Duodenal mucosa (tissue), 2 donors: Measurements from ENCODE around the gene NTHL1.
A peak's percentile ranks its signal among the peaks of the same experiment; 100 is the strongest.

Experiments
- H3K27ac ChIP-seq: one replicate; pipeline ENCODE4 v1.7.0; 2013; ENCODE audit warnings: low read depth, low read length
- H3K27me3 ChIP-seq, 2 donors: one replicate each; pipeline ENCODE4 v1.7.0; 2013; ENCODE audit warnings: low read length in 2 of 2, control low read depth in 1 of 2; ENCODE audit not compliant: insufficient read depth in 2 of 2, control insufficient read depth in 1 of 2
- H3K36me3 ChIP-seq, 2 donors: one replicate each; pipeline ENCODE4 v1.7.0; 2013; ENCODE audit warnings: low read length in 2 of 2, control low read depth in 1 of 2; ENCODE audit not compliant: insufficient read depth in 2 of 2, control insufficient read depth in 1 of 2
- H3K4me1 ChIP-seq, 2 donors: one replicate each; pipeline ENCODE4 v1.7.0; 2013; ENCODE audit warnings: low read length in 2 of 2, control low read depth in 1 of 2; ENCODE audit not compliant: insufficient read depth in 2 of 2, control insufficient read depth in 1 of 2
- H3K4me3 ChIP-seq, 2 donors: one replicate each; pipeline ENCODE4 v1.7.0; 2013; ENCODE audit warnings: low read length in 2 of 2, low read depth in 1 of 2
- H3K9ac ChIP-seq, 2 donors: one replicate each; pipeline ENCODE4 v1.7.0; 2013; ENCODE audit warnings: low read length in 2 of 2, low read depth in 1 of 2
- H3K9me3 ChIP-seq, 2 donors: one replicate each; pipeline ENCODE4 v1.7.0; 2013; ENCODE audit warnings: low read length in 2 of 2, control low read depth in 1 of 2; ENCODE audit not compliant: control insufficient read depth in 1 of 2

The NTHL1 gene

GRCh38 chr16:2083876-2084780, 36.5 kb upstream of the NTHL1 start:
- Histone ChIP-seq H3K4me1 (peaks cover 0 to 15% of the 10 kb centered on the region in 2 donors), H3K9me3 (no peaks in the 10 kb centered on the region)

GRCh38 chr16:2083409-2083808, 35.8 kb upstream of the NTHL1 start:
- H3K27ac ChIP-seq = no peak overlapping the region

More at GRCh38 chr16:2083876-2084780, 36.5 kb upstream of the NTHL1 start:
- Histone ChIP-seq H3K4me3 (no peak overlapping the region), H3K36me3 (peaks cover 29 to 85% of the 10 kb centered on the region in 2 donors), H3K9ac (no peak overlapping the region), H3K27me3 (no peaks in the 10 kb centered on the region), H3K27ac (no peak overlapping the region)

GRCh38 chr16:2082983-2083364, 35.3 kb upstream of the NTHL1 start:
- no peak overlapping the region for H3K4me3 ChIP-seq
- H3K4me1 ChIP-seq = peaks cover 0 to 15% of the 10 kb centered on the region in 2 donors
- H3K27ac ChIP-seq = no peak overlapping the region
- no peaks in the 10 kb centered on the region for H3K27me3 ChIP-seq
- H3K9me3 ChIP-seq = no peaks in the 10 kb centered on the region
- H3K36me3 ChIP-seq = peaks cover 24 to 83% of the 10 kb centered on the region in 2 donors
- no peak overlapping the region for H3K9ac ChIP-seq

More at GRCh38 chr16:2083409-2083808, 35.8 kb upstream of the NTHL1 start:
- Histone ChIP-seq H3K27me3 (no peaks in the 10 kb centered on the region), H3K36me3 (peaks cover 29 to 86% of the 10 kb centered on the region in 2 donors), H3K9me3 (no peaks in the 10 kb centered on the region), H3K4me1 (peaks cover 0 to 15% of the 10 kb centered on the region in 2 donors), H3K4me3 (no peak overlapping the region), H3K9ac (no peak overlapping the region)

DNA sequence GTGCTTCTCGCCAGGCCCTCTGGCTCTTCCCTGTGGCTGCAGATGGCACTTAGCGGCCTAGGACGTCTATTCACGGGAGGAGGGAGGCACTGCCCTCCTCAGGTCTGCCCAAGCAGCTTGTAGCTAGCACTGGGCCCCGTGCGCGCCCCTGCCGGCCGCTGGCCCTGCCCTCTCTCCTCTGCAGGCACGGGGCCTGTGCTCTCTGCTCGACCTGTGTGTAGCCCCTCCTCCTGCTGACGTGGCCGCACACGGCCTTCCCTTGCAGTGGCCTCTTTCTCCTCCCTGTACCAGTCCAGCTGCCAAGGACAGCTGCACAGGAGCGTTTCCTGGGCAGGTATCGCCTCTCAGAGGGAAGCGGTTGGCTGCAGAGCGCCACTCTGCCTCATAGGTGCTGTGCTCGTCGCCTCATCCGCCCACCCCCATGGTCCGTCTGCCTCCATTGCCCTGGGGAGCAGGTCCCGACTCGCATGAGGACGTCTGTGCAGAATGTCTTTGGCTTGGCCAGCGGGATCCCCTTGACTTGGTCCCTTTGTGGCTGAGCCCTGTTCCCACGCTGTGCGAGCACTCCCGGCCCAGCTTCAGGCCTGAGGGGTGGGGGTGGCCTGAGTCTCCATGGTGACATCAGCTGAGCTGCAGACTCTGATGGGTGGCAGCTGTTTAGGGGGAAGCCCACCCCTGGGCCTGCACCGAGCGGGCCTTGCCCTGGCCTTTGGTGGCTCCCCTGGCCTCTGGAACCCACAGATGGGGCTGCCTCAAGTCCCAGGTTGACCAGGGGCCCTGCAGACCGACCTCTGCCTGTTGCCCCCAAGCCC, 34.7 kb upstream of the NTHL1 start:
- Histone ChIP-seq H3K4me1 (peaks cover 0 to 15% of the 10 kb centered on the region in 2 donors), H3K4me3 (no peak overlapping the region), H3K27me3 (no peaks in the 10 kb centered on the region), H3K36me3 (peaks cover 21 to 83% of the 10 kb centered on the region in 2 donors), H3K27ac (peak overlapping the region; percentile 4), H3K9me3 (no peaks in the 10 kb centered on the region), H3K9ac (no peak overlapping the region)

GRCh38 chr16:2081201-2082084, 33.8 kb upstream of the NTHL1 start:
- peaks cover 21 to 84% of the 10 kb centered on the region in 2 donors for H3K36me3 ChIP-seq
- no peaks in the 10 kb centered on the region for H3K9me3 ChIP-seq
- no peak overlapping the region for H3K4me3 ChIP-seq
- no peak overlapping the region for H3K9ac ChIP-seq
- no peaks in the 10 kb centered on the region for H3K27me3 ChIP-seq
- H3K4me1 ChIP-seq = peaks cover 0 to 15% of the 10 kb centered on the region in 2 donors
- H3K27ac ChIP-seq = no peak overlapping the region

- Histone ChIP-seq H3K9ac (no peak overlapping the region), H3K27me3 (no peaks in the 10 kb centered on the region), H3K9me3 (no peaks in the 10 kb centered on the region), H3K4me3 (no peak overlapping the region), H3K27ac (no peak overlapping the region), H3K4me1 (peaks cover 0 to 15% of the 10 kb centered on the region in 2 donors), H3K36me3 (peaks cover 20 to 81% of the 10 kb centered on the region in 2 donors)
These were observed 32.4 kb upstream of the NTHL1 start for GRCh38 chr16:2079991-2080390.

GRCh38 chr16:2079311-2079800, 31.7 kb upstream of the NTHL1 start:
- H3K4me3 ChIP-seq = no peak overlapping the region
- peaks cover 0 to 15% of the 10 kb centered on the region in 2 donors for H3K4me1 ChIP-seq
- no peak overlapping the region for H3K27ac ChIP-seq
- H3K36me3 ChIP-seq = peaks cover 20 to 78% of the 10 kb centered on the region in 2 donors
- no peaks in the 10 kb centered on the region for H3K27me3 ChIP-seq
- no peaks in the 10 kb centered on the region for H3K9me3 ChIP-seq
- H3K9ac ChIP-seq = no peak overlapping the region

DNA sequence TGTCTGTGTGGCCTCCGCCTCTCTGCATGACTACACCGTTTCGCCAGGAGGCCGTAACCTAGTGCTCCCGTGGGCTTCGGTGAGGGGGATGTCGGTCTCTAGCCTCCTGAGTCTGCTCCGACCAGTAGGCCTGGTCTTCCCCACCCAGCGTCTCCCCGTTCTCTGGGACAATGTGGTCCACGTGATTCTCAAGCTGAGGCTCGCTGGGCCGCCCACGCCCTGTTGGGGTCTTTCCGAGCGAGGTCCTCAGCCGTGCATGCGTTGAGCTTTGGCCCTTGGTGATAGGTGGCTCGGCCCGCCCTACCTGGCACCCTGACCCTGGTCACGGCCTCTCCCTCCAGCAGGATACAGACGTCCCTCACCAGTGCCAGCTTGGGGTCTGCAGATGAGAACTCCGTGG, 31.1 kb upstream of the NTHL1 start:
- no peak overlapping the region for H3K27ac ChIP-seq
- H3K9me3 ChIP-seq = no peaks in the 10 kb centered on the region
- peaks cover 22 to 78% of the 10 kb centered on the region in 2 donors for H3K36me3 ChIP-seq
- no peaks in the 10 kb centered on the region for H3K27me3 ChIP-seq
- H3K9ac ChIP-seq = no peak overlapping the region
- H3K4me3 ChIP-seq = no peak overlapping the region
- peaks cover 0 to 14% of the 10 kb centered on the region in 2 donors for H3K4me1 ChIP-seq

DNA sequence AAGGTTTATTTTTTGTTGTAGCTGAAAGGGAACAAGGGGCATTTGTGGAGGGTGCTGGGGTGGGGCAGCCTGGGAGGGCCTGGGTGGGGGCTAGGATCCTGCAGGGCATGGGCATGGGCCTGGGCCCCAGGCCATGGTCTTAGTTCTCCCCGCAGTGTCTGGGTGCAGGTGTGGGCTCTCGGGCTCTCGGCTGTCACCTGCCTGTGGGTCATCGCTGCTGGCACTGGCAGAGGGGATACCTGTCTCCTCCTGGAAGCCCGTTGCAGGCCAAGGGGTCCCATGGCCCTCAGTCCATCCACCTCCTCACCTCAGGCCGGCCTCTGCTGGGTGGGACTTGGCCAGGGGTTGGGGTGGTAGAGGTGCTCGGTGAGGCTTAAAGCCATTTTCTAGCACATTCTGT, 30.5 kb upstream of the NTHL1 start:
- no peak overlapping the region for H3K4me3 ChIP-seq
- H3K27ac ChIP-seq = no peak overlapping the region

More for the DNA sequence above, 30.5 kb upstream of the NTHL1 start:
- peaks cover 21 to 78% of the 10 kb centered on the region in 2 donors for H3K36me3 ChIP-seq
- H3K27me3 ChIP-seq = no peaks in the 10 kb centered on the region
- H3K9me3 ChIP-seq = no peaks in the 10 kb centered on the region
- peaks cover 0 to 8% of the 10 kb centered on the region in 2 donors for H3K4me1 ChIP-seq
- no peak overlapping the region for H3K9ac ChIP-seq
